ENCODE measurements around the gene FKBP11.

The FKBP11 gene

GRCh38 chr12:48925304-48926011 lies at the start of gene FKBP11:
FKBP11 (minus strand) TSS chr12:48925492; CDS start chr12:48925428, 64 bp downstream.
- DNase-seq = no peak

DNA sequence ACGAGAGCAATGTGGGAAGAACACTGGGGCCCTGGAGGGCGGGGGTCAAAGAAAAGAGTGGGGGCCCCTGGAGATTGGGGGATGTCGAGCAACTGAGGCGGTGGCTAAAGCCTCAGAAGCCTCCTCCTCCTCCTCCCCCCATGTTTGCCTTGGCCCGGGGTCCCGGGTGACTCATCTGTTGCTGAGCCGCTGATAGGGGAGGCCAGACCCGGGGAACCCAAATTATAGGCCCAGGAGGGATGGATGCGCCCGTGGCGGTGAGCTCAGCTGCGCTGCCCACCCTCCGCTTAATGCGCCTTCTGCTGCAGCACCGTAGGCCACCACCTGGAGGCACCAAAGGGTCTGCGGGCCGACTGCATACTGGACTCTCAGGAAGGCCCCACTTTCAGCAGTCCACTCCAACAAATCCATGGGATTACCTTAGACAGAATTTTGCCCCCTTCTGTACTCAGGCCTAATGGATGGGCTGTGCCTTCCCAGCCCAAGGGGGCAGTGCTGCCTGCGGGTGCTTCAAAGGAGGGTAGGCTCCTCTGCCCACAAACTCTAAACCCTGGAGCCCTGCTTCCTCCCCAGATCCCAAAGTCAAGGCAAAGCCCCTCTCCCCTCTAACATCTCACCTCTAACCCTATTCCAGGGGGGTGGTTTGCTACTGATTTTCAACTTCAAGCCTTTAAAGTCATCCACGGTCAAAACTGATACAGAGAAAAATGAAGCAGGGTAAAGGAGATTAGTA lies 48.8 kb upstream of the FKBP11 start:
- no peak for DNase-seq

DNA sequence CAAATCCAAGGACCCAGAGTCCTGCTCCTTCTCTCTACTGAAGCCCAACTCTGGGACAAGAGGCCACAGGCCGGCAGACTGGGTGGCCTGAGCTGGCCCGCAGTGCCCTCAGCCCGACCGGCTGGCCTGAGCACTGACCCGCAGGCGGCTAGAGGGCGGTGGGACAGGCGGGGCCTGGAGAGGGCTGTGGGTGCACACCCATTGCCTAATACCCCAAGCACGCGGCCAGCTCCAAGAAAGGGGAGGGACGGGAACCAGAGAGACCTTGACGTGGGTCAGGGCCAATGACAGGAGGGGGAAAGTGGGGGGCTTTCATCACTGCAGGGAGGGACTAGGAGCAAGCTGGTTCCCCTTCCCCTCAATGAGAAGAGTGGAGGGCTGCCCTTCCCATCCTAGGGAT lies 48.2 kb upstream of the FKBP11 start:
- DNase-seq = no peak

GRCh38 chr12:48972952-48973483 lies 47.7 kb upstream of the FKBP11 start:
- DNase-seq = no peak

GRCh38 chr12:48972213-48972951 lies 47.1 kb upstream of the FKBP11 start:
- DNase-seq = no peak

GRCh38 chr12:48970702-48971334 lies 45.5 kb upstream of the FKBP11 start:
- DNase-seq = no peak

DNA sequence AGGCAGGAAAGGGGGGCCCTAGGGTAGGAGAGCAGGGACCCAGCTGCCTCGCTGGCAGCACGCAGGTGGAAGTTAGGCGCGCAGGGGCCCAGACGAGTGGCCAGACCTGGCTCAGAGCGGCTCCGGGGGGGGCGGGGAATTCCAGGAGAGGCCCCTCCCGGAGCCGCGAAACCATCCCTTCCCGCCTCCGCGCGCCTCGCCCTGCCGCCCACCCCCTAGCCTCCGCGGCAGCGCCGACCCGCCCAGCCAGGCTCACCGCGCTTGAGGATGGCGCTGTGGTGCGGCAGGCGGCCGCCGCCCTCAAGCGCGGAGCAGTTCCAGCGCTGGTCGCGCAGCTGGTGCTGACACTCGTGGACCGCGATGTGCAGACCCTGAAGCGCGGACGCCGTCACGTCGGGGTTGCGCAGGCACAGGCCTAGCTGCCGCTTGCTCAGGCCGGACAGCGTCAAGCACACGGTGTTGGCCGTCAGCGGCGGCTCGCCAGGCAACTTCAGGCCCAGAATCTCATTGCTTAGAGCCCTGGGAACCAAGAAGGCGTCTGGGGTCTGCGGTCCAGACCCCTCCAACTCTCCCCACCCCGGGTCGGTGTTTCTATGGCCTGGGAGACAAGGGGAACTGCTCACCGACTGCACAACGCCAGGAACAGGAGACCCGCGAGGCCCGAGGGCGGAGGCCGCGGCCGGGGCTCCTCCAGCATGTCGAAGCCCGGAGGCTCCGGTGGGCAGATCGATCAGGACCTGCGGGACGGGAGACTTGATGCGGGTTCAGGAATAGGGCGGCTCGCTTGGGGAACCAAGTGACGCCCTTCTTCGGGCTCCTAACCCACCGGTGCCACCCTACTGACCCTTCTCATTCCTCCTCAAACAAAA lies 44.8 kb upstream of the FKBP11 start:
- DNase-seq = no peak

DNA sequence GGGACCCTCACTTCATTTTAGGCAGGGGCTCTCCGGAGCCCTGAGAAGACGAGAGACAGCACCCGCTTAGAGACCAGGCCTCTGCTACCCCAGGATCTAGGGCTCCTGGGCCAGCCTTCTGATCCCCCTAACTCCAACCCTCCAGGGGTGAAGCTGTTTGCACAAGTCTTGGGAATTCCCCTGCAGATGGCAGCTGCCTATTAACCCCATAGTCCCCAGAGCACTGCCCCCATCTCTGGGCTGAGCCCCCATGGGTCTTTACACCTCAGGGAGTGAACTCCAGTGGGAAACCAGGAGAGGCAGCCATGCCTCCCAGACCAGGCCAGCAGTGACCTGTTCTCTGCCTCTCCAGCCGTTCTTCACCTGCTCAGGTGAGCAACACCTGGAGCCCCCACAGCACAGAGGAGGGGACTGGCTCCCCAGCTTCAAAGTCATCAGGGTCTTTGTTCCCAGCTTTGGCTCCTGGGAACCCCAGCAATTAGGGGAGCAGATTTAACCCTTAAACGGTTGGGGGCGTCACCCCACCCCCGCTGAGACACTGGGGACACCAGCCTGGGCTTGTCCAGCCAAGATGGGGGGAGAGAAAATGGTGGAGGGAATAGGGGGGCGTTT lies 44.0 kb upstream of the FKBP11 start:
- DNase-seq = no peak

DNA sequence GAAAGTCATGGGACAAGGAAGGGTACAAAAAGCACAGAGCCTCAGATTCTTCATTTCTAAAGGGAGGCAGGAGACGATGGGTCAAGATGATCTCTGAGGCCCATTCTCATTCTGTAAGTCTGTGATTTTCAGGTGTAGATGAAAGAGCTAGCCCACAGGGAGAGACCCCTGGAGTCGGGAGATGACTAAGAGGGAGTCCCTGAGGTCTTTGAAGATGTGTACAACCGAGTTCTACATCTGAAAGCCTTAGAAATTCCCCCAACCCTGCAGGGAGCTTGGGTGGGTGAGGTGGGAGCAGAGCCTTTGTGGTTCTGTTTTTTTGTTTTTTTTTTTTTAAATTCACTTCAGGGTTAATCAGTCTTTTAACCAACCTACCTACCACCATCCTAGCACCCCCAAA lies 43.2 kb upstream of the FKBP11 start:
- no peak for DNase-seq

DNA sequence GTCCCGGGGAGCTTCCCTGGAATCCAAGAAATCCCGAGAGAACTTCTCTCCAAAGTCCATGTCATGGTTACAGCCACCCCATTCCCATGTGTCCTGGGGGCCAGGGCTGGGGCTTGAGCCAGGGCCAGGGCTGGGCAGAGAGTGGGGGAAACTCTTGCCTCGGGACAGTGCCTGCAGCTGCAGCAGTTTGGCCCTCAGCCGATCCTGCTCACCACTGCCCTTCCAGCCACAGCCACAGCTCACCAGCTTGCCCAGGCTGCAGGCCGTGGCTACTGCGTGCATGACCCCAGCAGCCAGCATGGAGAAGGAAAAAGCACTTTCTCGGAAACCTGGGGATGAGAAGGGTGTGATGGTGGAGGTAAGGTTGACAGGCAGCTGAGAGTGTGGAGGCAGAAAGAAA lies 42.7 kb upstream of the FKBP11 start:
- no peak for DNase-seq

DNA sequence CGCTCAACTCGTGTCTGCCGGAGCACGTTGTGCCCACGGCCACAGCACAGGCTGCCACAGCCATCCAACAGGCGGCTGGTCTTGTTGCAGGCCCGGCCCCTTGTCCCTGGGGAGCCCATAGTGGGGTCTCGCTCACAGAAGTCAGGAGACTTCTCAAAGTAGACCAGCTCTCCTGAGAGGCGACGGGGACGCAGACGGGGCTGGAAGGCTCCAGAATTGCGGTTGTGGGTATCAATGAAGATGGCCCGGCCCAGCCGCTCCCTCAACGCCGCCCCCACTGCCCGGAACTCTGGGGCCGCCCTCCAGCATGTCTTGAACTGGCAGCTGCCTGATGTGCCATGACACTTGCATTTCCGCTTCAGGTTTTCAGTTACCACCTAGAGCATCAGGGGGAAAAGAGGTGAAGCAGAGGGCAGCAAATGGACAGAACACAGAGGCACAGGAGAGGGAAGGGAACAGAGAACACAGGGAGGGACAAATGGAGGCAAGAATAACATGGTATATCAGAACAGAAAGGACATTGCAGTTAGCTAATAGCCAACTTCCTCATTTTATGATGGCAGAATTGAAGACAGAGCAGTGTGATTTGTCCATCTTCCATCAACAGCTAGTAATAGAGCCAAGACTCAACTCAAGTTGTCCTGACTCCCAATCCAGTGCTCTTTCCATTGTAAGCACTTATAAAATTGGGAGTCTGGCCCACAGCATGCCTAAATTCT lies 41.0 kb upstream of the FKBP11 start:
- DNase-seq = no peak

- no peak for DNase-seq
These were observed 40.1 kb upstream of the FKBP11 start for GRCh38 chr12:48965298-48965838.

DNA sequence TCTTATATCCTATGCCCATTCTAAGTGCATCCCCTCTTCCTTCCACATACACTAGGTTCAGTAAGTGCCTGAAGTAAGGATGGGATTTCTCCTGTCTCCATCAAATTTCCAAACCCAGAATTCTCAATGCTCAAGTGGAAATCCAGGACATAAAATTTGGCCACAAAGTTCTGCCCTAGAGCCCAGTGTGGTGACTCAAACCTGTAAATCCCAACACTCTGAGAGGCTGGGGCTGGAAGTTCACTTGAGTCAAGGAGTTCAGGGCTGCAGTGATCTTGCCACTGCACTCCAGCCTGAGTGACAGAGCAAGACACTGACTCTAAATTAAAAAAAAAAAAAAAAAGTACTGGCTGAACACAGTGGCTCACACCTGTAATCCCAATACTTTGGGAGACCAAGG lies 36.5 kb upstream of the FKBP11 start:
- no peak for DNase-seq

- DNase-seq = no peak
These were observed 36.0 kb upstream of the FKBP11 start for GRCh38 chr12:48961331-48961730.

- no peak for DNase-seq
These were observed 35.5 kb upstream of the FKBP11 start for GRCh38 chr12:48960834-48961233.

DNA sequence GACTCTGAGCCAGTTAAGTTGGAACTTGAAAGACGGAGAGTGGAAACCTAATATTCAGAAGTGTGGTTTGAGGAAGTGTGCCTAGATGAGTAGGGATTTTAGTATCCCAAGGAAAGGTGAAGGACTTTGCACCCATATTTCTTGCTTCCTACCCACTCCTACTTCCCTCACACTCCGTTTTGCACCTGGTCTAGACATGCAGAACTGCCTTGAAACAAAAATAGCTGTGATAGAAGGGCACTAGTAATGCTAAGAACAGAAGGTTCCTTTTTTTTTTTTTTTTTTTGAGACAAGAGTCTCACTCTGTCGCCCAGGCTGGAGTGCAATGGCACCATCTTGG lies 32.7 kb upstream of the FKBP11 start:
- DNase-seq = no peak

GRCh38 chr12:48957141-48958048 lies 32.1 kb upstream of the FKBP11 start, which contains the start of gene ARF3:
ARF3 (minus strand) TSS chr12:48957487; CDS start chr12:48941095, 16,392 bp downstream.
- DNase-seq = peak; percentile 95

DNA sequence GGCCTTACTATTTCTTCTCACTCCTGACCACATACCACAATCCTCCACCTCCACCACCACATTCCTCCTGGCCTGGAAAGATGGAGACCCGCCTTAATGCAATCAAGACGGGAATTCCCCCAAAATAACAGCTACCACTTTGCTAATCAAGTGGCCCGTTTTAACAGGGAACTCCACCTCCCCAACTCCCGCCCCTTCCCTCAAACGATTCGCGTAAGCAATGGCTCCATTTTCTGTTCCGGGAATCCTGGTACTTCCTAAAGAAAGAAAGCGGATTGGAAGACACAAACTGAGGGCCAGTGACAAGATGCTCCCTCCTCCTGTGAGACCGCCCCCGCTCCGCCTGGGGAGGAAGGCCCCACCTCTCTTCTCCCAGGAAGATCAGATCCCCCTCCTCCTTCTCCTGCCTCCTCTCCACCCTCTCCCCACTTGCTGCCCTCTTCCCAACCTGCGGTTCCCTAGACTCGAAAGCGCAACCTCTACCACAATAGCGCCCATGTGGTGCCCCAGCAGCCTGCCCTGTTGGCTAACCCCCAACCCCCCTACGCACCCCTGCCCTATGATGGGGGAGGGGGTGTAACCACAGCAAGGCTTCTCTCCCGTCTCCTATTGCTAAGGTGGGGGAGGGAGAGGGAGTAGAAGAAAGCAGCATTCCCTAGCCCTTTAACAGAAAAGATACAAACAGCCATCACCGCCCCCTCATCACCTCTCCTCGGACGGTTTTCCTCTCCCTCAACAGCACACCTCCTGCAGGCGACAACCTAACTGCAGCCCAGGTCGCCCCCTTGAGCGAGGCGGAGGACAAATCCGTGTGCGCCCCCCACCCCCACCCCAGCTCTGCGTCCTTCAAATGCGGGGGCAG lies 31.2 kb upstream of the FKBP11 start:
- peak; percentile 45 for DNase-seq
